Measurements from ENCODE around the gene RASIP1. TPM values are rescaled to one million over a fixed set of nuclear protein-coding genes. Genes with fewer than 3 reads are reported as not detected.

Gene RASIP1
- total RNA-seq, 1 donor from 2014 or later = 85.9 TPM

GRCh38 chr19:48777720-48778119 lies 37.3 kb upstream of the RASIP1 start:
- Histone ChIP-seq H3K27me3 (no peaks in the 10 kb centered on the region), H3K36me3 (no peaks in the 10 kb centered on the region), H3K27ac (no peak overlapping the region), H3K4me1 (no peaks in the 10 kb centered on the region), H3K4me3 (no peak overlapping the region), H3K9me3 (no peaks in the 10 kb centered on the region)
- TF ChIP-seq CTCF (IDR thresholded peaks at IDR 0.05) = no peak
- intact Hi-C loops (cut with DNase I) = no loop called here
- DNase-seq (ENCODE audit: low spot score in 2 of 2) = no peak

- intact Hi-C loops (cut with DNase I) = no loop called here
Observed at GRCh38 chr19:48777139-48777538, 36.7 kb upstream of the RASIP1 start.

GRCh38 chr19:48772503-48772953 lies 32.1 kb upstream of the RASIP1 start:
- Histone ChIP-seq H3K27me3 (no peaks in the 10 kb centered on the region), H3K4me1 (no peaks in the 10 kb centered on the region), H3K27ac (no peak overlapping the region), H3K4me3 (no peak overlapping the region), H3K36me3 (no peaks in the 10 kb centered on the region), H3K9me3 (no peaks in the 10 kb centered on the region)
- TF ChIP-seq CTCF (IDR thresholded peaks at IDR 0.05) = no peak
- intact Hi-C loops (cut with DNase I) = no loop called here
- no peak for DNase-seq (ENCODE audit: low spot score in 2 of 2)

More at GRCh38 chr19:48777139-48777538, 36.7 kb upstream of the RASIP1 start:
- DNase-seq (ENCODE audit: low spot score in 2 of 2) = no peak
- H3K27me3 ChIP-seq = no peaks in the 10 kb centered on the region
- H3K9me3 ChIP-seq = no peaks in the 10 kb centered on the region
- no peak overlapping the region for H3K27ac ChIP-seq
- H3K4me3 ChIP-seq = no peak overlapping the region
- no peak for TF ChIP-seq CTCF (IDR thresholded peaks at IDR 0.05)
- H3K4me1 ChIP-seq = no peaks in the 10 kb centered on the region
- no peaks in the 10 kb centered on the region for H3K36me3 ChIP-seq

- H3K4me1 ChIP-seq = no peaks in the 10 kb centered on the region
- H3K9me3 ChIP-seq = no peaks in the 10 kb centered on the region
- no peaks in the 10 kb centered on the region for H3K27me3 ChIP-seq
- no peak overlapping the region for H3K27ac ChIP-seq
- DNase-seq (ENCODE audit: low spot score in 2 of 2) = no peak
- intact Hi-C loops (cut with DNase I) = no loop called here
- no peak overlapping the region for H3K4me3 ChIP-seq
- no peak for TF ChIP-seq CTCF (IDR thresholded peaks at IDR 0.05)
- H3K36me3 ChIP-seq = no peaks in the 10 kb centered on the region
Observed at GRCh38 chr19:48770734-48771472, 30.5 kb upstream of the RASIP1 start.

- no peaks in the 10 kb centered on the region for H3K9me3 ChIP-seq
- no peaks in the 10 kb centered on the region for H3K27me3 ChIP-seq
- no peak for DNase-seq (ENCODE audit: low spot score in 2 of 2)
- H3K4me3 ChIP-seq = no peak overlapping the region
- no peaks in the 10 kb centered on the region for H3K4me1 ChIP-seq
- no peak overlapping the region for H3K27ac ChIP-seq
- TF ChIP-seq CTCF (IDR thresholded peaks at IDR 0.05) = no peak
- intact Hi-C loops (cut with DNase I) = no loop called here
- no peaks in the 10 kb centered on the region for H3K36me3 ChIP-seq
Observed at GRCh38 chr19:48770266-48770665, 29.9 kb upstream of the RASIP1 start.

Measured in ascending aorta (tissue), 2 donors.